ENCODE measurements around the gene SOX5. TPM values are rescaled to one million over a fixed set of nuclear protein-coding genes. Genes with fewer than 3 reads are reported as not detected.

SOX5 gene
- polyA plus RNA-seq, 1 experiment = 0.13 TPM

GRCh38 chr12:23947395-23947794 lies 2.1 kb downstream of the SOX5 start:
- ChIA-PET POLR2A (no interaction called here), CTCF (no interaction called here)
- H3K27me3 ChIP-seq (ENCODE audit: control insufficient read depth, insufficient read depth, low read length) = no peaks in the 10 kb centered on the region
- DNase-seq (ENCODE audit: low read depth) = no peak
- no peak overlapping the region for H3K4me3 ChIP-seq (ENCODE audit: low read depth, low read length)
- H3K36me3 ChIP-seq (ENCODE audit: control insufficient read depth, insufficient read depth, low read length) = no peaks in the 10 kb centered on the region
- TF ChIP-seq CTCF (IDR thresholded peaks at IDR 0.05; ENCODE audit: insufficient read depth, low read depth, low read length) = no peak

- ChIA-PET CTCF (no interaction called here), POLR2A (no interaction called here)
- TF ChIP-seq CTCF (IDR thresholded peaks at IDR 0.05; ENCODE audit: insufficient read depth, low read depth, low read length) = no peak
- no peak overlapping the region for H3K4me3 ChIP-seq (ENCODE audit: low read depth, low read length)
- DNase-seq (ENCODE audit: low read depth) = no peak
- no peaks in the 10 kb centered on the region for H3K36me3 ChIP-seq (ENCODE audit: control insufficient read depth, insufficient read depth, low read length)
- no peaks in the 10 kb centered on the region for H3K27me3 ChIP-seq (ENCODE audit: control insufficient read depth, insufficient read depth, low read length)
Observed at GRCh38 chr12:23945249-23945648, 4.2 kb downstream of the SOX5 start.

- CTCF ChIA-PET = no interaction called here
- H3K4me3 ChIP-seq (ENCODE audit: low read depth, low read length) = no peak overlapping the region
- POLR2A ChIA-PET = no interaction called here
- no peak for DNase-seq (ENCODE audit: low read depth)
- H3K36me3 ChIP-seq (ENCODE audit: control insufficient read depth, insufficient read depth, low read length) = no peaks in the 10 kb centered on the region
- H3K27me3 ChIP-seq (ENCODE audit: control insufficient read depth, insufficient read depth, low read length) = no peaks in the 10 kb centered on the region
- no peak for TF ChIP-seq CTCF (IDR thresholded peaks at IDR 0.05; ENCODE audit: insufficient read depth, low read depth, low read length)
Observed at GRCh38 chr12:23944067-23944466, 5.4 kb downstream of the SOX5 start.

GRCh38 chr12:23942841-23943240 lies 6.6 kb downstream of the SOX5 start:
- no peaks in the 10 kb centered on the region for H3K36me3 ChIP-seq (ENCODE audit: control insufficient read depth, insufficient read depth, low read length)
- ChIA-PET CTCF (no interaction called here), POLR2A (no interaction called here)
- H3K27me3 ChIP-seq (ENCODE audit: control insufficient read depth, insufficient read depth, low read length) = no peaks in the 10 kb centered on the region
- no peak for TF ChIP-seq CTCF (IDR thresholded peaks at IDR 0.05; ENCODE audit: insufficient read depth, low read depth, low read length)
- no peak overlapping the region for H3K4me3 ChIP-seq (ENCODE audit: low read depth, low read length)
- DNase-seq (ENCODE audit: low read depth) = no peak

- CTCF ChIA-PET = no interaction called here
- POLR2A ChIA-PET = no interaction called here
- DNase-seq (ENCODE audit: low read depth) = no peak
- Histone ChIP-seq H3K4me3 (ENCODE audit: low read depth, low read length) (no peak overlapping the region), H3K27me3 (ENCODE audit: control insufficient read depth, insufficient read depth, low read length) (no peaks in the 10 kb centered on the region), H3K36me3 (ENCODE audit: control insufficient read depth, insufficient read depth, low read length) (no peaks in the 10 kb centered on the region)
- no peak for TF ChIP-seq CTCF (IDR thresholded peaks at IDR 0.05; ENCODE audit: insufficient read depth, low read depth, low read length)
Observed at GRCh38 chr12:23941780-23942179, 7.7 kb downstream of the SOX5 start.

Data from BJ (cell line).